Endothelial cell (in vitro differentiated cells): Measurements from ENCODE around the gene CLCNKA. TPM values are rescaled to one million over a fixed set of nuclear protein-coding genes. Genes with fewer than 3 reads are reported as not detected.
"Not testable (repeated sequence)": the region's sequence is repeated elsewhere in the genome, so short reads cannot be mapped to it uniquely, and the experiment has no call there.

Experiments used
- DNase-seq: peaks from one replicate; pipeline ENCODE4 v3.0.0; 2021; ENCODE audit warnings: low spot score
- H3K27ac Mint-ChIP-seq: one replicate; pipeline ENCODE4 v1.8.0; 2021; ENCODE audit warnings: mixed read lengths, inconsistent platforms; ENCODE audit not compliant: unreplicated experiment
- H3K27me3 Mint-ChIP-seq: one replicate; pipeline ENCODE4 v1.8.0; 2021; ENCODE audit warnings: mild to moderate bottlenecking, moderate library complexity, mixed read lengths, inconsistent platforms; ENCODE audit not compliant: unreplicated experiment
- H3K36me3 Mint-ChIP-seq: one replicate; pipeline ENCODE4 v1.8.0; 2021; ENCODE audit warnings: mild to moderate bottlenecking, low read depth, mixed read lengths, inconsistent platforms; ENCODE audit not compliant: unreplicated experiment
- H3K4me1 Mint-ChIP-seq: one replicate; pipeline ENCODE4 v1.8.0; 2021; ENCODE audit warnings: mild to moderate bottlenecking, mixed read lengths, inconsistent platforms; ENCODE audit not compliant: unreplicated experiment
- H3K4me3 Mint-ChIP-seq: one replicate; pipeline ENCODE4 v1.8.0; 2021; ENCODE audit warnings: mild to moderate bottlenecking, mixed read lengths, inconsistent platforms; ENCODE audit not compliant: unreplicated experiment
- H3K9me3 Mint-ChIP-seq: one replicate; pipeline ENCODE4 v1.8.0; 2021; ENCODE audit warnings: mixed read lengths, inconsistent platforms; ENCODE audit not compliant: unreplicated experiment
- CTCF ChIP-seq: fragments of 200-600 bp; sonication (generic); IDR thresholded peaks from one replicate; pipeline ENCODE4 v1.5.0; 2021; ENCODE audit warnings: antibody characterized with exemption; ENCODE audit not compliant: unreplicated experiment
- total RNA-seq: library from RNA; stranded (reverse); fragmentation: NEBNext Ultra II Directional; extraction: Animal tissue kit (Norgen Biotek cat#: 25700); gene quantifications from one replicate; pipeline ENCODE4 v1.2.1, GENCODE V29; 2021; ENCODE audit not compliant: unreplicated experiment

The CLCNKA gene
- total RNA-seq, 1 donor from 2014 or later: not detected

- peak; percentile 73 for TF ChIP-seq CTCF
- Mint-ChIP-seq H3K4me3 (no peak overlapping the region), H3K27ac (no peak overlapping the region), H3K4me1 (no peaks in the 10 kb centered on the region), H3K36me3 (no peaks in the 10 kb centered on the region), H3K9me3 (no peaks in the 10 kb centered on the region), H3K27me3 (peaks cover 14% of the 10 kb centered on the region)
- DNase-seq: peak; percentile 87
Measured at GRCh38 chr1:16055613-16056520, 34.0 kb downstream of the CLCNKA start.

GRCh38 chr1:16056521-16056912 lies 34.7 kb downstream of the CLCNKA start:
- not testable (repeated sequence) for DNase-seq, H3K9me3 Mint-ChIP-seq

GRCh38 chr1:16057314-16057915 lies 35.6 kb downstream of the CLCNKA start:
- peaks cover 11% of the 10 kb centered on the region for H3K27me3 Mint-ChIP-seq
- H3K9me3 Mint-ChIP-seq, H3K36me3 Mint-ChIP-seq, H3K4me1 Mint-ChIP-seq, H3K4me3 Mint-ChIP-seq, H3K27ac Mint-ChIP-seq, DNase-seq: not testable (repeated sequence)

More at GRCh38 chr1:16056521-16056912, 34.7 kb downstream of the CLCNKA start:
- not testable (repeated sequence) for H3K4me3 Mint-ChIP-seq, H3K27ac Mint-ChIP-seq, H3K4me1 Mint-ChIP-seq, H3K36me3 Mint-ChIP-seq
- peaks cover 13% of the 10 kb centered on the region for H3K27me3 Mint-ChIP-seq

GRCh38 chr1:16058394-16059120 lies 36.7 kb downstream of the CLCNKA start:
- not testable (repeated sequence) for H3K9me3 Mint-ChIP-seq, H3K4me3 Mint-ChIP-seq, H3K36me3 Mint-ChIP-seq, H3K27ac Mint-ChIP-seq, H3K4me1 Mint-ChIP-seq, DNase-seq
- H3K27me3 Mint-ChIP-seq: peaks cover 14% of the 10 kb centered on the region

GRCh38 chr1:16061266-16061665 lies 39.4 kb downstream of the CLCNKA start:
- no peak overlapping the region for H3K4me3 Mint-ChIP-seq
- H3K27me3 Mint-ChIP-seq: peaks cover 18% of the 10 kb centered on the region
- H3K4me1 Mint-ChIP-seq: peaks cover 23% of the 10 kb centered on the region
- H3K9me3 Mint-ChIP-seq: no peaks in the 10 kb centered on the region
- H3K27ac Mint-ChIP-seq: no peak overlapping the region
- DNase-seq: no peak
- no peaks in the 10 kb centered on the region for H3K36me3 Mint-ChIP-seq
- TF ChIP-seq CTCF: no peak

GRCh38 chr1:16061989-16062686 lies 40.3 kb downstream of the CLCNKA start:
- H3K27ac Mint-ChIP-seq, H3K9me3 Mint-ChIP-seq, H3K4me3 Mint-ChIP-seq, H3K36me3 Mint-ChIP-seq, DNase-seq: not testable (repeated sequence)
- Mint-ChIP-seq H3K4me1 (peaks cover 23% of the 10 kb centered on the region), H3K27me3 (peaks cover 22% of the 10 kb centered on the region)

GRCh38 chr1:16062687-16063075 lies 40.8 kb downstream of the CLCNKA start:
- not testable (repeated sequence) for H3K4me3 Mint-ChIP-seq, H3K27ac Mint-ChIP-seq, DNase-seq, H3K9me3 Mint-ChIP-seq, H3K36me3 Mint-ChIP-seq
- Mint-ChIP-seq H3K27me3 (peaks cover 19% of the 10 kb centered on the region), H3K4me1 (peaks cover 23% of the 10 kb centered on the region)
